ENCODE measurements around the gene PRAC2. TPM values are rescaled to one million over a fixed set of nuclear protein-coding genes. Genes with fewer than 3 reads are reported as not detected.
"Not testable (repeated sequence)": the region's sequence is repeated elsewhere in the genome, so short reads cannot be mapped to it uniquely, and the experiment has no call there.

The PRAC2 gene
- not detected for total RNA-seq

DNA sequence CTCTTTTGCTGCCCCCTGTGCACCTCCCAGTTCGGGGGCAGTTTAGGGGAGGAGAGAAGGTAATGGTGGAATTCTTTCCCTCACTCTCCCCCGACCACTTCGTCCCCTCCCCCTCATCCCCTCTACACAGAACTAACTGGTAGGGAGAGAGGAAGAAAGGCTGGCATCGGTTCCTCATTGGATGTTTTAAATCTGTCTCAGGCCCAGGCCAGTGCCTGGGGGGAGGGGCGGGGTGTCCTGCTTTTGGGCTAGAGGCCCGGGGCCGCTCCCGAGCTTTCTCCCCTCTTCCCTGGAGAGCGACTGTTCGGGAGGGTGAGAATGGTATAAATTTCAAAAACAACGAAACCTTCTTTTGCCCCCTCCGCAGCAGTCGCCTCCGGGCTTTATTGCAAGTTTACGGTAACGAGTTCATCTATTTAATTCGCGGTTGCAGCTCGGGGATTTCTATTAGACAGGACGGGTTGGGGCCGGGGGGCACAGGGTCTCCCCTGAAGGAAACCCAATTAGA lies at the start of gene PRAC2:
Gene PRAC2 (plus strand): TSS at position 271 of the 508 bp plus-strand sequence. CDS start 1,226 bp downstream, outside the sequence.
- ChIA-PET POLR2A (no interaction called here), CTCF (interaction anchor here (0.9 to 3.6 kb wide), 9 partner anchors 10 to 161 kb away, joined by 3 to 28 read pairs (median 4); no protein-coding TSS in a partner anchor)

DNA sequence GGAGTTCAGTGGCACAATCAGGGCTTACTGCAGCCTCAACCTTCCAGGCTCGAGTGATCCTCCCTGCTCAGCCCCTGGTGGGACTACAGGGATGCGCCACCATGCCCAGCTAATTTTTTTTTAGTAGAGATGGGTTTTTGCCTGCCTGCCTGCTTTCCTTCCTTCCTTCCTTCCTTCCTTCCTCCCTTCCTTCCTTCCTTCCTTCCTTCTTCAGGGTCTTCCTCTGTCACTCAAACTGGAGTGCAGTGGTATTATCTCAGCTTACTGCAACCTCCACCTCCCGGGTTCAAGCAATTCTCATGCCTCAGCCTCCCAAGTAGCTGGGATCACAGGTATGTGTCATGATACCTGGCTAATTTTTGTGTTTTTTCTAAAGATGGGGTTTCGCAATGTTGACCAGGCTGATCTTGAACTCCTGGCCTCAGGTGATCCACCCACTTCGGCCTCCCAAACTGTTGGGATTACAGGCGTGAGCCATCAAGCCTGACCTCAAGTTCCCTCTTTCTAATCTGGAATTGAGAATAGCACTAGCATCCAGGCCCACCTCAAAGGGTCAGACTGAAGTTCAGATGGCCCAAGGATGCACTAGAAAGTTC lies 45.9 kb upstream of the PRAC2 start:
- CTCF ChIA-PET: interaction anchor here (0.9 to 2.7 kb wide), 4 partner anchors 9 to 207 kb away, joined by 3 to 18 read pairs (median 16); no protein-coding TSS in a partner anchor
- POLR2A ChIA-PET: no interaction called here

DNA sequence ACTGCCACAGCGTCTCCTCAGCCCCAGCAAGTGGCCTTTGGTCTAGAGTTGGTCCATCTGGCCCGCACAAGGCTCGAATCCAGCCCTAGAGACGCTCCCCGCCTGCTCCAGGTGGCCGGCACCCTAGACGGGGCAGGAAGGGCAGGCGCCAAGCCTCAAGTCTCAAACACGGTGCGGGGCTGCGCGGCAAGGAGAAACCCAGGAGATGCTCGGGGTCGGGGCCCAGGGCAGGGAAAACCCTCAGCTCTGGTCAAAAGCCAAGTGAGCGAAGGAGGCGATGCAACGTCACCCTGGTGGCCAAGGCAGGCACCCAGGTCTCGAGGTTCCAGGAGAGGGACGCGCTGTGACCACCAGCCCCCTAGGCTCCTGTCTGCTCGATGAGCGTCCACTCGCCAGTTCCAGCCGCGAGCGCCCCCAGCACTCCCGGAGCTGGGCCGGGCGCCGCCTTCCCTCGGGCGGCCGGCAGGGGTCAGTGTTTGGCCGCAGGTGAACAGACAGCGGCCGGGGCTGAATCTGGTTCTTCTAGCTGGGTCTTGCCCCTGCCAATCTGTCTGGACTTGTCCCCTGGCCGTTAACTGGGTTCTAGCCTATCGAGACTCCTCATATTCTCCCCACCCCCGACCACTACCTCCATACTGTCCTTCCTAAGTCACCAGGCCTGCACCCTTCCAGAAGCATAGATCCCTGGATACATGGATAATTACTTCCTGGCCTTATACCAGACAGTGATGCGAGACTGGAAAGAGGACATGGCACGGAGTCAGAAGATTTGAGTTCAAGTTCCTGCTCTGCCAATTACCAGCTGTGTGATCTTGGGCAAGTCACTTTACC lies 44.6 kb upstream of the PRAC2 start:
- CTCF ChIA-PET: interaction anchor here (0.6 to 2.7 kb wide), 32 partner anchors 9 to 358 kb away, joined by 3 to 18 read pairs (median 4); partner anchors contain the start of gene PRAC2
- POLR2A ChIA-PET: no interaction called here

DNA sequence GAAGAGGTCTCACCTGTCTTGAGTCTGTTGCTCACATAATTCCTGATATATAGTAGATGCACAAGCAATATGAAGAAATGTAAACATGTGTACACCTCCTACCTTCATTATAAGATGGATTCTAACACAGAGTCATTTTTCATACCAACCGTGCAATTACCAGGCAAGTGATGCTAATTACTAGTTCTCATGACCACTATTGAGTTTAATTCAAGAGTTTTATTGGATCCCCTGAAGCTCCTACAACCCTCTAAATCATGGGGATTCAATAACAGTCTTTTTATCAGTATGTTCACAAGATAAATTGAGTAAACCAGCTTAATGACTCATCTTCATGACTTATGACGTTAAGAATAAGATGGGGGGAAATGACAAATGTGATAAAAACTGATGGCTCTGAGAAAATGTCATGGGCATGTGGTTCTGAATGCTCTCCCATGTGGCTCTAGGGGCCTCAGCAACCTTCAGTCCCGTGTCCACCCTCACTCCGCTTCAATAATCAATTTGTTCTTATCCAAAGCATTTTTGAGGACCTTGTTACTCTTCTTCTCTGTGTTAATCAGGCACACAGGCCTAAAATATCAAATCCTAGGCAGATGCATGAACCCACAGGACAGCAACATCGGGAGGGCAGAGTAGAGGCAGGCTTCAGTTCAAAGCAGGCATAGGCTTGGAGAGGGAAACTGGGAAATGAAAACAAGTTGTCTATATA lies 43.4 kb upstream of the PRAC2 start:
- ChIA-PET CTCF (interaction anchor here (0.7 to 2.7 kb wide), 20 partner anchors 8 to 205 kb away, joined by 3 to 18 read pairs (median 6); partner anchors contain the start of gene PRAC2), POLR2A (no interaction called here)

DNA sequence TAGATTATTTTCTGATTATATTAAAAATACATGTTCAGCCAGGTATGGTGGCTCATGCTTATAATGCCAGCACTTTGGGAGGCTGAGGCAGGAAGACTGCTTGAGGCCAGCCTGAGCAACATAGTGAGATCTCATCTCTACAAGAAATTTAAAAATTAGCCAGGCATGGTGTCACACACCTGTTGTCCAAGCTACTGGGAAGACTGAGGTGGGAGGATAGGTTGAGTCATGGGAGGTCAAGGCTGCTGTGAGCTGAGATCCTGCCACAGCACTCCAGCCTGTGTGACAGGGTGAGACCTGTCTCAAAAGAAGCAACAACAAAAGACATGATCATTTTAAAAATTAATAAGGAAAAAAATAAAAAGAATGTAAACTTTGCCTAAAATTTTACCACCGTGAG lies 41.4 kb upstream of the PRAC2 start:
- ChIA-PET POLR2A (no interaction called here), CTCF (no interaction called here)

DNA sequence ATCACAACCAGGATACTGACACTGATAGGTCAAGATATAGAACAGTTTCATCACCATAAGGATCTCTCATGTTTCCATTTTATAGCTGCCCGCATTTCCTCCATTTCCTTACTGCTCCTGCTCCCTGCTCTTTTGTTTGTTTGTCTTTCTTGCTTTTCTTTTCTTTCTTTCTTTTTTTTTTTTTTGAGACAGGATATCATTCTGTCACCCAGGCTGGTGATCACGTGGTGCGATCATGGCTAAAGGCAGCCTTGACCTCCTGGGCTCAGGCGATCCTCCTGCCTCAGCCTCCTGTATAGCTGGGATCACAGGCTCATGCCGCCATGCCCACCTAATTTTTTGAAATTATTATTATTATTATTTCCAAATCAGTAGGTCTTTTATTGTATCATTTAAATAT lies 32.3 kb upstream of the PRAC2 start:
- CTCF ChIA-PET: no interaction called here

DNA sequence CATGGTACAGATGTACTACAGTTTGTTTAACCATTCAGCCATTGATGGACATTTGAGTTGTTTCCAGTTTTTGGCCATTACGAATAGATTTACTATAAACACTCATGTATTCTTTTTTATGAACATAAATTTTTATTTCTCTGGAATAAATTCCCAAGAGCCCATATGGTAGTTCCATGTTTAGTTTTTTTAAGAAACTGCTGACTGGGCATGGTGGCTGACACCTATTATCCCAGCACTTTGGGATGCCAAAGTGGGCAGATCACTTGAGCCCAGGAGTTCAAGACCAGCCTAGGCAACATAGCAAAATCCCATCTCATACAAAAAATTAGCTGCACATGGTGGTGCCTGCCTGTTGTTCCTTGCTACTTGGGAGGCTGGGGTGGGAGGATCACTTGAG lies 30.9 kb upstream of the PRAC2 start:
- CTCF ChIA-PET: interaction anchor here (1.0 kb wide), 1 partner anchor 12 kb away, joined by 3 read pairs; no protein-coding TSS in a partner anchor
- POLR2A ChIA-PET: no interaction called here

More for the DNA sequence above, 32.3 kb upstream of the PRAC2 start:
- POLR2A ChIA-PET: no interaction called here

DNA sequence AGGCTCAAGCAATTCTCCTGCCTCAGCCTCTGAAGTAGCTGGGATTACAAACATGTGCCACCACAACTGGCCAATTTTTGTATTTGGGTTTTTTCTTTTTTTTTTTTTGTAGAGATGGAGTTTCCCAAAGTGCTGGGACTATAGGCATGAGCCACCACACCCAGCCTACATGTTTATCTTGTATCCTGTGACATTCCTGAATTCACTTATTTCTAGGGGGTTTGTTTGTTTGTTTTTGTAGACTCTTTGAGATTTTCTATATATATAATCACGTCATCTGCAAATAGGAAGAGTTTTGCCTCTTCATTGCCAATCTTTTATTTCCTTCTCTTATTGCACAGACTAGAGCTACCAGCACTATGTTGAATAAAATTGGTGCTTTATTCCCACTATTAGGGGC lies 29.8 kb upstream of the PRAC2 start:
- POLR2A ChIA-PET: no interaction called here

DNA sequence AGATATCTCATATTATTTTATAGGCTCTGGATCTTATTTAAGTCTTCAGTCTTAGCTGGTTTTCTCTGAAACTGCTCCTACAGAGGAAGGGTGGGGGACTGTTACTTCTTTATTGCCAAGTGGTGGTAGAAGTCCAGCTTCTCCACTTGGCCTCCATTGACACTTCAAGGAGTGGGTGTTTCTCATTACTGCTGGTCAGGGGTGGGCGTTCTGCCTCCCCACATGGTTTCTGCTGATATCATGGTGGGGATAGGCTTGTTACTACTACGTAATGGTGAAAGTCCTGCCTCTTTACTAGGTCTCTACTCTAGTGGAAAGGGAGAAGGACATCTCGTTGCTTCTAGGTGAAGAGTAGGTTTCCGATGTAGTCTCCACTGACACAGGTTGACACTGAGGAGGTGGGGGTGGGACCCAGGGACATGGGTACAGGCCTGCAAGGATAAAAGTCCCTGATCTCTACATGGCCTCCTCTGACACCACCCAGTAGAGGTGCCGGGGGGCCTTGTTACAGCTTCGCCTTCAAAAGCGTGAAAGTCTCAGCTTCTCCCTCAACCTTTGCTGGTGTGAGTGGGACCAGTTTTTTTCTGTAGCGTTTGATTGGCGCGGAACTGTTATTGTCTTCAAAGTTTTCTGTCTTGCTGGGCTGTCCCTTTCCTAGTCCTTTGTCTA lies 21.0 kb upstream of the PRAC2 start:
- ChIA-PET CTCF (interaction anchor here (1.8 kb wide), 1 partner anchor 13 kb away, joined by 3 read pairs; no protein-coding TSS in a partner anchor), POLR2A (no interaction called here)

More for the DNA sequence above, 29.8 kb upstream of the PRAC2 start:
- CTCF ChIA-PET: interaction anchor here (1.0 kb wide), 2 partner anchors 13 to 31 kb away, joined by 3 to 7 read pairs; no protein-coding TSS in a partner anchor

DNA sequence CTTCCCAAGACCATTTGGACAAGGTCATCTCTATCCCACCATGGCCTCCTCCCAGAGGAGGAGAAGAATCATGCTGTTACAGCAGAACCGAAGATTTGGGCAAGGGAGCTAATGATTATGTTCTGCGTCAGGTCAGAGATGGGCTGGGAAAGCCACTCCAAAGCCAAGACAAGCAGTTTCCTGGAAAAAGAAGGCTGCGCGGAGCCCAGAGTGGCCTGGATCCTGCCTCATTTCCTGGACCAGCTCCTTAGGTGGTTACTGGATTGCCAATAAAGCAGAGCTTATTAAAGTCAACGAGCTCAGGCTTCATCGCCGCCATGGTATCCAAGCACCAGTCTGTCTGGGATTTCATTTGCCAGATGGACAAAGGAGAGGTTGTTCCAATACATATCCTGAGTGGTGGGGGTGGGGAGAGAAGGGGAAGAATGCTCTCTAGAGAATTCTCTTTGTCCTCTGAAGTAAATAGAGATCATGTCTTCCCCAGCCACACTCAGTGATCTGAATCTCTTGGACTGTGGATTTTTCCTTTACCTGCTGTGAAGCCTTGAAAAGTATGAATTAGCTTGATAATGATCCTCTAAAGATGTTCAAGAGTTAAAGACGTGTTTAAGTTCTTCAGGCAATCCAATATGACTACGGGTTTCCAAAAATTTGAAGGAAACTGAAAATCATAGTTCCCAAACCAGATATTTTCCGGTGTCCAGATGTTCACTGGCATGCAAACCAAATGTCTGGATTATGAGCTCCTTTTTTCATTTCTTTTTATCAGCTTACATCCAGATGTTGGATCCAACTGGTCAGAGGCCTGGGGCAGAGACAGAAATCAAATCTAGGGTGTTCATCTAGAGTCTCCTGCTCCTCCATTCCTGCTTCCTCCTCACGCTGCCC lies 18.4 kb upstream of the PRAC2 start:
- ChIA-PET POLR2A (interaction anchor here (0.6 kb wide), 1 partner anchor 282 kb away, joined by 3 read pairs; no protein-coding TSS in a partner anchor), CTCF (interaction anchor here (1.8 to 2.0 kb wide), 2 partner anchors 26 to 100 kb away, joined by 4 to 8 read pairs; no protein-coding TSS in a partner anchor)

DNA sequence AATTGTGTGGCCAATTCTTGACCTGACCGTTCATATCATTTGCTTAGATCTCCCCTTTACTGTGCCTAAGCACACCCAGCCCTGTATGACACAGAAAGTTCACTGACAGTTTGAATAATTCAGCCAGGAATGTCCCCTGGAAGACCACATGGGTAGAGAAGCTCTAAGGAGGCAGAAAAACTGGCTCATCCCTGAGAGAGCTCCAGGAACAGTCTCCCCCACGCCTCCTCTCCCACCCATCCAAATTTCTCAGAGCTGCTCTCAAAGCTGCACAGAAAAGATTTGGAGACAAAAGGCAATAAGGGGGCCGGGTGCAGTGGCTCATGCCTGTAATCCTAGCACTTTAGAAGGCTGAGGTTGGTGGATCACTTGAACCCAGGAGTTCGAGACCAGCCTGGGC lies 11.9 kb upstream of the PRAC2 start:
- ChIA-PET POLR2A (no interaction called here), CTCF (interaction anchor here (1.3 kb wide), 1 partner anchor 32 kb away, joined by 3 read pairs; no protein-coding TSS in a partner anchor)

DNA sequence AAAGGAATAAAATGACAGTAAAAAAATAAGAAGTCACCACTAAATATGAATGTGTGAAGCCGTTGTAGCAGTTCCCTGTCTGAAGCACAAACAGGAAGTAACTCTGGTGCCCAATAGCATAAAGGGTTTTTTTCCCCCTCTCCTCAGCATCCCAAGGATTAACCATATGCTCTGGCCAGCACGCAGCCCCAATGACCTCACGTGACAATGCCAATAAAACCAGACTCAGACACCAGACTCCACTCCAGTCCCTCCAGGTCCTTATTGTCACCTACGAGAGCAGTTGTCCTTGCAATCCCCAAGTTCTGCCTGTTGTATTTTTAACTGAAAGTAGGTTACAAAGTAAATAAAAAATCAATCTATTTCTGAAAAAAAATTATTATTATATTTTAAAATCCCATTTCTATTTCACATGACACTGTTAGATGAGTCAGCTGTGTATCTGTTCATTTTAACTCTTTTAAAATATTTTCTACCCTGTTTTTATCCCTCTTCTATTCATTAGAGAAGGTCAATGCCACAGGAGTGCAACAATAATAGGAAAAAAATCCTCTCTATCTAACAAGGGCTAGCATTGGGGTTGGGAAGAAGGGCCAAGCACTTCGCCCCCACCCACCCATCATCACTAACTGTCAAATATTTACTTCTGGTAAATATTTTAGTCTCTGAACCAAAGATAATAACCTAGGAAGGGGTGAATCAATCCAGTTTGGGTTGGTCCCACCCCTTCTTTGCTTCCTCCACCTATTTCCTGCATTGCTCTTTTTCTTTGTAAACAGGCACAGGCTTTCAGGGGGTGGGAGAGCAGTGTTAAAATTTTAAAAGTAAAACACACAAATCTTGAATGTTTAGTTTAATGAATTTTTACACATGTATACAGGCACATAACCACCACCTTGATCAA lies 7.2 kb upstream of the PRAC2 start:
- CTCF ChIA-PET: interaction anchor here (0.5 kb wide), 1 partner anchor 1788 kb away, joined by 4 read pairs; no protein-coding TSS in a partner anchor

DNA sequence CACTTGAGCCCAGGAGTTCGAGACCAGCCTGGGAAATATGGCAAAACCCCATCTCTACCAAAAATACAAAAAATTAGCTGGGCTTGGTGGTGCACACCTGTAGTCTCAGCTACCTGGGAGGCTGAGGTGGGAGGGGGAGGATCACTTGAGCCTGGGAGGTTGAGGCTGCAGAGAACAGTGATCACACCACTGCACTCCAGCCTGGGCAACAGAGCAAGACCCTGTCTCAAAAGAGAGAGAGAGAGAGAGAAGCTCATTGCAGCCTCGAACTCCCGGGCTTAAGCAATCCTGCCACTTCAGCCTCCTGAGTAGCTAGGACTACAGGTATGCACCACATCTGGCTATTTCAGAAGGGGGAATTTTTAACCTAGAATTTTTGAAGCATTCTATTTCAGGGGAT lies 6.4 kb upstream of the PRAC2 start:
- CTCF ChIA-PET: interaction anchor here (1.9 kb wide), 1 partner anchor 80 kb away, joined by 5 read pairs; no protein-coding TSS in a partner anchor
- POLR2A ChIA-PET: not testable (repeated sequence)

More for the DNA sequence above, 7.2 kb upstream of the PRAC2 start:
- POLR2A ChIA-PET: no interaction called here

DNA sequence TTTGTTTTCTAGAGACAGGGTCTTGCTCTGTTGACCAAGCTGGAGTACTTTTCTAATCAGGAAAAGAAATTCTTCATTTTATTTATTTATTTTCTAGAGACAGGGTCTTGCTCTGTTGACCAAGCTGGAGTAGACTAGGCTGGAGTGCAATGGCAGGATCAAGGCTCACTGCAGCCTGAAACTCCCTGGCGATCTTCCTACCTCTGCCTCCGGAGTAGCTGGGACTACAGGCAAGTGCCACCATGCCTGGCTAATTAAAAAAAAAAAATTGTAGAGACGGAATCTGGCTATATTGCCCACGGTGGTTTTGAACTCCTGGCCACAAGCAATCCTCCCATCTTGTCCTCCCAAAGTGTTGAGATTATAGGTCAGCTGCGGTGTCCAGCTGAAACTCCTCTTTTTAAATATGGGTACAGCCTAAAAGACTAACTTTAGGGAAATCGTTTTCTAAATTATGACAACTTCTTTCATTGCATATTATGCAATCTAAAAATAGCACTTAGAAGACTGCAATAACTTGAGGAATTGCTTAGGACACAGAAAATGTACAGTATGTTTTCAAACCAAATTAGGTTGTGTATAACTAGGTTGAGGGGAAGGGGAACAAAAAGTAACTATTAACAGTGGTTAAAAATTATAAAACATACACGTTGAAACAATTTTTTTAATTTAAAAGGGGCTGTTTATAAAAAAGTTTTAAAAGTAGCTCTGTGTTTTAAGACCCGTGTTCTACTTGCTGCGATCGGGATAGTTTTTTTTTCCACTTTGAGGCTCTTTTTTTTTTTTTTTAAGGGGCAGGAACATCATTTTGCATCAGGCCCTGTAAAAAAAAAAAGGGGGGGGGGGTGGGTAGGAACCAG lies 5.4 kb upstream of the PRAC2 start:
- POLR2A ChIA-PET: no interaction called here

DNA sequence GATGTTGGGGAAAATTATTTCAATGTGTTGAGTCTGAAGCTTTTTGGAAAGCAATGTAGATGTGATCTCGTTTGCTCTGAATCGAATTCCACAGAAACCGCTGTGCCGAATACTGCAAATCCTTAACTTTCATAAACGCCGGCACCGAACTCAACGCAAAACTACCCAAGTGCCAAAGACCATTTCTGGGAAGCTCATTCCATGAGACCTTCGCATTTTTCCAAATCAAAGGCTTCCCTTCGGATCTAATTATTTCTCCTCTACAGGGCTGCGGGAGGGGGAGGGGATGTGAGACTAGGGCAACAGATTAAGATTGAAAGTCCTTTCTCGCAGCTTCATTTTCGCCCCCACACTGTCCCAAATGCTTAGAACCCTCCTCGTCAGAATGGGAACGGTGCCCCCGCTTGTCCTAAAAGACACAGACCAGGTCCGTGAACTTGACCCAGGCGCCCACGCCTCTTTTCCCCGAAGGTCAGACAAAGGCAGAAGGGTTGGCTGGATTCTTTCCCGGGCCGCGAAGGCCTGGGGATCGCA lies 4.7 kb upstream of the PRAC2 start:
- POLR2A ChIA-PET: no interaction called here
- CTCF ChIA-PET: interaction anchor here (1.1 to 1.9 kb wide), 3 partner anchors 40 to 145 kb away, joined by 3 to 5 read pairs (median 4); no protein-coding TSS in a partner anchor

More for the DNA sequence above, 5.4 kb upstream of the PRAC2 start:
- CTCF ChIA-PET: interaction anchor here (1.1 to 1.9 kb wide), 3 partner anchors 39 to 146 kb away, joined by 3 to 5 read pairs (median 4); no protein-coding TSS in a partner anchor
